GM18520 (cell line): ENCODE data around the gene GNAS-AS1.

ENCODE experiments used
- ATAC-seq: cut with Tn5 transposase; IDR thresholded peaks from one replicate; pipeline ENCODE4 v1.9.1; 2021; ENCODE audit not compliant: unreplicated experiment

The GNAS-AS1 gene

GRCh38 chr20:58787211-58788005, 63.3 kb downstream of the GNAS-AS1 start:
- ATAC-seq = no peak

- ATAC-seq = no peak
Measured at GRCh38 chr20:58784321-58785074, 66.2 kb downstream of the GNAS-AS1 start.

- no peak for ATAC-seq
Measured at GRCh38 chr20:58783511-58784011, 67.1 kb downstream of the GNAS-AS1 start.

- no peak for ATAC-seq
Measured at GRCh38 chr20:58781138-58781537, 69.6 kb downstream of the GNAS-AS1 start.

GRCh38 chr20:58778760-58779159, 71.9 kb downstream of the GNAS-AS1 start:
- no peak for ATAC-seq

GRCh38 chr20:58777657-58778056, 73.0 kb downstream of the GNAS-AS1 start:
- no peak for ATAC-seq

GRCh38 chr20:58776109-58776508, 74.6 kb downstream of the GNAS-AS1 start:
- no peak for ATAC-seq

GRCh38 chr20:58775371-58775770, 75.3 kb downstream of the GNAS-AS1 start:
- no peak for ATAC-seq

GRCh38 chr20:58774667-58775263, 75.9 kb downstream of the GNAS-AS1 start:
- no peak for ATAC-seq

- no peak for ATAC-seq
Measured at GRCh38 chr20:58774214-58774613, 76.5 kb downstream of the GNAS-AS1 start.

GRCh38 chr20:58772786-58773185, 77.9 kb downstream of the GNAS-AS1 start:
- ATAC-seq = no peak
